HEK293T (cell line): ENCODE results near the gene RANBP10.
A peak's percentile ranks its signal among the peaks of the same experiment; 100 is the strongest.

ENCODE experiments used
- CTCF ChIA-PET: fragments of 350-600 bp; formaldehyde crosslinking; extraction: SDS; loops from one replicate; lab custom pipeline; 2021; ENCODE audit warnings: antibody characterized with exemption, inconsistent platforms; lab: Yijun Ruan, JAX
- POLR2A ChIA-PET: fragments of 350-600 bp; formaldehyde crosslinking; extraction: SDS; loops from one replicate; lab custom pipeline; 2020; ENCODE audit warnings: antibody characterized with exemption, inconsistent platforms; lab: Yijun Ruan, JAX
- DNase-seq: peaks from one replicate; pipeline ENCODE4 v3.0.0; 2012; ENCODE audit warnings: mixed read lengths; ENCODE audit errors: extremely low spot score
- ARNT ChIP-seq: fragments of 450-650 bp; IDR thresholded peaks from 2 replicates; pipeline ENCODE4 v1.6.1; 2017; ENCODE audit warnings: mild to moderate bottlenecking
- BHLHE40 ChIP-seq: fragments of 450-650 bp; IDR thresholded peaks from 2 replicates; pipeline ENCODE4 v1.6.1; 2016; ENCODE audit warnings: mild to moderate bottlenecking, moderate library complexity, borderline replicate concordance
- CTBP1 ChIP-seq: fragments of 450-650 bp; IDR thresholded peaks from 2 replicates; pipeline ENCODE4 v1.6.1; 2016; ENCODE audit warnings: borderline replicate concordance
- ELF4 ChIP-seq: fragments of 450-650 bp; IDR thresholded peaks from 2 replicates; pipeline ENCODE4 v1.6.1; 2017; ENCODE audit warnings: antibody characterized with exemption
- FOXA1 ChIP-seq: fragments of 450-650 bp; IDR thresholded peaks from 2 replicates; pipeline ENCODE4 v1.6.1; 2016; ENCODE audit warnings: mild to moderate bottlenecking
- FOXK2 ChIP-seq: fragments of 450-650 bp; IDR thresholded peaks from 2 replicates; pipeline ENCODE4 v1.6.1; 2016; ENCODE audit warnings: mild to moderate bottlenecking
- FOXM1 ChIP-seq: fragments of 450-650 bp; IDR thresholded peaks from 2 replicates; pipeline ENCODE4 v1.6.1; 2017; ENCODE audit warnings: mild to moderate bottlenecking, borderline replicate concordance
- HDGF ChIP-seq: fragments of 450-650 bp; IDR thresholded peaks from 2 replicates; pipeline ENCODE4 v1.6.1; 2017; ENCODE audit warnings: antibody characterized with exemption, borderline replicate concordance
- L3MBTL2 ChIP-seq: fragments of 450-650 bp; conservative IDR thresholded peaks from 2 replicates; pipeline ENCODE4 v1.6.1; 2016; ENCODE audit warnings: mild to moderate bottlenecking
- LEF1 ChIP-seq: fragments of 450-650 bp; IDR thresholded peaks from 2 replicates; pipeline ENCODE4 v1.6.1; 2017; ENCODE audit warnings: mild to moderate bottlenecking, borderline replicate concordance
- NFRKB ChIP-seq: fragments of 450-650 bp; IDR thresholded peaks from 2 replicates; pipeline ENCODE4 v1.6.1; 2016; ENCODE audit warnings: mild to moderate bottlenecking, moderate library complexity
- SP1 ChIP-seq: fragments of 450-650 bp; IDR thresholded peaks from 2 replicates; pipeline ENCODE4 v1.6.1; 2017
- SUZ12 ChIP-seq: fragments of 450-650 bp; IDR thresholded peaks from 2 replicates; pipeline ENCODE4 v1.6.1; 2016; ENCODE audit warnings: mild to moderate bottlenecking
- TARDBP ChIP-seq: fragments of 450-650 bp; IDR thresholded peaks from 2 replicates; pipeline ENCODE4 v1.6.1; 2016
- ZNF384 ChIP-seq: fragments of 450-650 bp; IDR thresholded peaks from 2 replicates; pipeline ENCODE4 v1.6.1; 2016
- TF ChIP-seq, protein P1 (sequence below): fragments of 450-650 bp; IDR thresholded peaks from 2 replicates; pipeline ENCODE4 v1.6.1; 2016

Gene RANBP10

DNA sequence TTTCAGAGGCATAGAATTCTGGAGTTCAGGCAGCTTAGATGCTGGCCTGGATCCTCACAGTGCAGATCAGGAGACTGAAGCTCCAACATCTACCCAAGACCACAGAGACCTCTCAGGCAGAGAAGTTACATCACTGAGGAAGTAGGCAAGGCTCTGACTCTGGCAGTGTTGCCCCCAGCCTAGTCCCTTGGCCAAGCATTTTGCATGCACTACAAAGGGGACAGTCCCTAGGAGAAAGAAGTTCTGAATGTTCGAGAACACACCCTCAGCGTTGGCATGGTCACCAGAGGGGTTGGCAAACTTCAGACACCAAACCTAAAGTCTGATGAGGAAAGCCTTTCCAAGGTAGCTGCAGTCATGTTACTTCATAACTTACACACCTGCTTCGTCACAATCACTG lies 2.5 kb downstream of the RANBP10 start:
- no peak for DNase-seq
- CTCF ChIA-PET: interaction anchor here (2.1 kb wide), 1 partner anchor 13 kb away, joined by 8 read pairs; no protein-coding TSS in a partner anchor
- POLR2A ChIA-PET: no interaction called here

DNA sequence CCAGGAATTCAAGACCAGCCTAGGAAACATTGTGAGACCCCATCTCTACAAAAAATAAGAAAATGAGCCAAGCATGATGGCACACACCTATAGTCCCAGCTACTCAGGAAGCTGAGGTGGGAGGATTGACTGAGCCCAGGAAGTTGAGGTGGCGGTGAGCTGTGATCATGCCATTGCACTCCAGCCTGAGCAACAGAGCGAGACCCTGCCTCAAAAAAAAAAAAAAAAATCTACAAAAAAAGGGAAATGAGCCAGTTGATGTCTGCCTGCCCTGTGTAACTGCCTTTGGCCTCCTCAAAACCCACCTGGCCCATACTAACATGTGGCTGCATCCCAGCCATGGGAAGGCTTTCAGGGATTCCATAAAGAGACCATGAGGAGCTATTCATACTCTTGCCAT lies 4.5 kb downstream of the RANBP10 start:
- CTCF ChIA-PET: interaction anchor here (1.1 to 2.1 kb wide), 3 partner anchors 10 to 130 kb away, joined by 4 to 8 read pairs (median 5); no protein-coding TSS in a partner anchor
- POLR2A ChIA-PET: interaction anchor here (1.2 kb wide), 1 partner anchor 63 kb away, joined by 3 read pairs; no protein-coding TSS in a partner anchor
- DNase-seq: no peak
- TF ChIP-seq L3MBTL2 (no peak), FOXM1 (no peak), LEF1 (no peak), HDGF (no peak), ZNF384 (no peak), TARDBP (no peak), SUZ12 (no peak)

More for the DNA sequence above, 2.5 kb downstream of the RANBP10 start:
- TF ChIP-seq HDGF (no peak), ZNF384 (no peak), CTBP1 (no peak), L3MBTL2 (no peak), ARNT (no peak), LEF1 (no peak), SUZ12 (no peak), SP1 (no peak), NFRKB (no peak), ELF4 (no peak), FOXM1 (no peak), FOXA1 (no peak), BHLHE40 (no peak), FOXK2 (no peak), TARDBP (no peak)
- TF ChIP-seq, protein P1, sequence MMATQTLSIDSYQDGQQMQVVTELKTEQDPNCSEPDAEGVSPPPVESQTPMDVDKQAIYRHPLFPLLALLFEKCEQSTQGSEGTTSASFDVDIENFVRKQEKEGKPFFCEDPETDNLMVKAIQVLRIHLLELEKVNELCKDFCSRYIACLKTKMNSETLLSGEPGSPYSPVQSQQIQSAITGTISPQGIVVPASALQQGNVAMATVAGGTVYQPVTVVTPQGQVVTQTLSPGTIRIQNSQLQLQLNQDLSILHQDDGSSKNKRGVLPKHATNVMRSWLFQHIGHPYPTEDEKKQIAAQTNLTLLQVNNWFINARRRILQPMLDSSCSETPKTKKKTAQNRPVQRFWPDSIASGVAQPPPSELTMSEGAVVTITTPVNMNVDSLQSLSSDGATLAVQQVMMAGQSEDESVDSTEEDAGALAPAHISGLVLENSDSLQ: no peak

GRCh38 chr16:67801241-67801640 lies 5.1 kb downstream of the RANBP10 start:
- POLR2A ChIA-PET: interaction anchor here (1.0 kb wide), 1 partner anchor 82 kb away, joined by 4 read pairs; the partner anchor contains the start of gene GFOD2
- CTCF ChIA-PET: interaction anchor here (1.0 to 1.6 kb wide), 2 partner anchors 9 to 15 kb away, joined by 3 to 5 read pairs; no protein-coding TSS in a partner anchor
- TF ChIP-seq LEF1: no peak
- no peak for TF ChIP-seq FOXA1
- no peak for TF ChIP-seq SUZ12
- TF ChIP-seq NFRKB: no peak
- no peak for DNase-seq

DNA sequence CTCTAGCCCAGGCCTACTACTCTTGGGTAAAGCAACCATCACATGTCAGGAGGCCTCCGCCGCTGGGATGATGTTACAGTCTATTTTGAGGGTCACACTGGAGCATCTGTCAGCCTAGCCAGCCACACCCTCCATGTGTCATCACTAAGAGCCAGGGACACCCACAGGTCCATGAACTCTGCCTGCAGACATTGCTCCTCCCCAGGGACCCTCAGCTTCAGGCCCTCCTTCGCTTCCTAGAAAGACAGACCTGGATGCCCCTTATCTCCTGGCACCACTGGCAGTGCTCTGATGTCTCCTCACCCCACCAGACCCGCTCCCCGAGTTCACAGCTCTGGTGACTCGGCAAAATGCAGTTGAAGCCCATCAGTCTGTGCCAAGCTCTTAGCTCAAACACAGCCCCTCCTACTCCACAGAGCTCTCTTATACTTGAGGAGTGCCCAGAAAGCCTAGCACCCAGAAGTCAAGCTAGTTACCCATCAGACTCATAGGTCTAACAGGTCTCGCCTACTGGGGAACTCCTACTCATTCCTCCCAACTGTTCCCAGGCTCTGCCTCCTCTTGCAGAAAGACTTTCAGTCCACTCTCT lies 5.9 kb downstream of the RANBP10 start:
- ChIA-PET CTCF (interaction anchor here (1.0 to 1.6 kb wide), 2 partner anchors 8 to 16 kb away, joined by 3 to 5 read pairs; no protein-coding TSS in a partner anchor), POLR2A (interaction anchor here (1.0 kb wide), 1 partner anchor 81 kb away, joined by 4 read pairs; the partner anchor contains the start of gene GFOD2)
- DNase-seq: peak; percentile 2
- TF ChIP-seq ARNT: no peak
- TF ChIP-seq LEF1: no peak
- TF ChIP-seq L3MBTL2: no peak
- TF ChIP-seq SUZ12: no peak
- TF ChIP-seq ELF4: no peak
- TF ChIP-seq FOXK2: no peak
- no peak for TF ChIP-seq ZNF384
- no peak for TF ChIP-seq SP1

DNA sequence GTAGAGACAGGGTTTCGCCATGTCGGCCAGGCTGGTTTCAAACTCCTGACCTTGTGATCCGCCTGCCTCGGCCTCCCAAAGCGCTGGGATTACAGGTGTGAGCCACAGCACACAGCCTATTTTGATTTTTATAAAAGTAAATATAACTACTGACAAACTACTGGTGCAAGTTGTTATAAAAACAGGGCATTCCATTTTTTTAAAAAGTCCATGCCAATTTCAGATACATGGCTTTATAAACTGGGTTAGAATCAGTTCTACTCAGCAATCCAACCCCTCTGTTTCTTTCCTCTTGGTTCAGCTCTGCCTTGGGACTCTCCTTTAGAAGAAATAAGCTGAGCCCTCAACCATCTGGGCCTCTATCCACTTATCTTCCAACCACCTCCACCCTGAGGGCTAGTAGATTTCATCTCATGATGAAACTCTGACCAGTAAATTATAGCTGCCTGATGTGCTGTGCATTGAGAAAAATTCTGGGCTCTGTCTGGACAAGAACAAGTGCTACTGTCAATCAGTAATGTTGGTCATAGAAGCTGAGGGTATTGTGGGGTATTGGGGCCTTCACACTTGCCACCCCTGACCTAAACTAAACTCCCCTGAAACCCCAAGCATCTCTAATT lies 10.2 kb downstream of the RANBP10 start:
- CTCF ChIA-PET: interaction anchor here (0.7 kb wide), 1 partner anchor 17 kb away, joined by 3 read pairs; no protein-coding TSS in a partner anchor

DNA sequence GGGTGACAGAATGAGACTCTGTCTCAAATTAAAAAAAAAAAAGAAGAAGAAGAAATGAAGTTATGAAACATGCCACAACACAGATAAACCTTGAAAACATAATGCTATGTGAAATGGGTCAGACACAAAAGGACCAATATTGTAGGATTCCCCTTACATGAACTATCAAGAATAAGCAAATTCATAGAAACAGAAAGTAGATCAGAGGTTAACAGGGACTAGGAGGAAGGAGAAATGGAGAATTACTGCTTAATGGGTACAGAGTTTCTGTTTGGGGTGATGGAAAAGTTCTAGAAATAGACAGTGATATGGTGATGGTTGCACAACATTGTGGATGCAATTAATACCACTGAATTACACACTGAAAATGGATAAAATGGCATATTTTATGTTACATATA lies 16.3 kb downstream of the RANBP10 start:
- DNase-seq: no peak
- CTCF ChIA-PET: interaction anchor here (0.6 kb wide), 1 partner anchor 38 kb away, joined by 4 read pairs; no protein-coding TSS in a partner anchor
- POLR2A ChIA-PET: no interaction called here
- no peak for TF ChIP-seq L3MBTL2

More for the DNA sequence above, 10.2 kb downstream of the RANBP10 start:
- no peak for TF ChIP-seq TARDBP
- POLR2A ChIA-PET: interaction anchor here (2.3 kb wide), 1 partner anchor 10 kb away, joined by 5 read pairs; the partner anchor contains the start of genes RANBP10 and TSNAXIP1
- no peak for DNase-seq

DNA sequence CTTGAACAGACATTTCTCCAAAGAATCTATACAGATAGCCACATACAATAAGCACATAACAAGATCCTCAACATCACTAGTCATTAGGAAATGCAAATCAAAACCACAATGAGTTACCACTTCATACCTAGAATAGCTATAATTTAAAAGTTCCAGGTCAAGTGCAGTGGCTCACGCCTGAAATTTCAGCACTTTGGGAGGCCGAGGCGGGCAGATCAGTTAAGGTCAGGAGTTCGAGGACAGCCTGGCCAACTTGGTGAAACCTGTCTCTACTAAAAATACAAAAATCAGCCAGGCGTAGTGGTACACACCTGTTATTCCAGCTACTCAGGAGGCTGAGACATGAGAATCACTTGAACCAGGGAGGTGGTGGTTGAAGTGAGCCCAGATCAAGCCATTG lies 19.9 kb downstream of the RANBP10 start:
- CTCF ChIA-PET: interaction anchor here (1.3 kb wide), 1 partner anchor 117 kb away, joined by 3 read pairs; no protein-coding TSS in a partner anchor
- POLR2A ChIA-PET: no interaction called here
- no peak for DNase-seq
- TF ChIP-seq L3MBTL2 (no peak), ELF4 (no peak), FOXK2 (no peak), BHLHE40 (no peak), SUZ12 (no peak), ARNT (no peak), HDGF (no peak), CTBP1 (no peak), LEF1 (no peak), FOXM1 (no peak), ZNF384 (no peak), SP1 (no peak), TARDBP (no peak), NFRKB (no peak), FOXA1 (no peak)
- TF ChIP-seq, protein P1: no peak
